Heart right ventricle (tissue), 16 donors: ENCODE results near the gene PEAR1. TPM values are rescaled to one million over a fixed set of nuclear protein-coding genes. Genes with fewer than 3 reads are reported as not detected.
"Not testable (repeated sequence)": the region's sequence is repeated elsewhere in the genome, so short reads cannot be mapped to it uniquely, and the experiment has no call there.

Experiments
- ATAC-seq, 8 donors: fragments of 200-7000 bp; cut with Tn5 transposase; one replicate each; pipeline ENCODE4 v1.9.1; 2020; ENCODE audit warnings: mild to moderate bottlenecking in 8 of 8, moderate library complexity in 8 of 8, moderate number of reproducible peaks in 1 of 8
- DNase-seq, 2 donors: peaks; one replicate each; pipeline ENCODE4 v3.0.0-alpha.2; 2020
- H3K27ac ChIP-seq, 10 donors: fragments of 200-600 bp; sonication (generic) in 2 of 10; one replicate each; pipeline versions ENCODE4 v1.5.0 to v1.8.0; 2020 to 2022; ENCODE audit warnings: mild to moderate bottlenecking in 3 of 10
- H3K27me3 ChIP-seq, 7 donors: fragments of 200-600 bp; one replicate each; pipeline ENCODE4 v1.8.0; 2021 to 2022; ENCODE audit warnings: mild to moderate bottlenecking in 2 of 7
- H3K36me3 ChIP-seq, 9 donors: fragments of 200-600 bp; sonication (generic) in 1 of 9; one replicate each; pipeline versions ENCODE4 v1.5.0 to v1.8.0; 2020 to 2022; ENCODE audit warnings: mild to moderate bottlenecking in 2 of 9
- H3K4me1 ChIP-seq, 9 donors: fragments of 200-600 bp; sonication (generic) in 1 of 9; one replicate each; pipeline versions ENCODE4 v1.5.0 to v1.8.0; 2020 to 2022; ENCODE audit warnings: mild to moderate bottlenecking in 4 of 9
- H3K4me3 ChIP-seq, 10 donors: fragments of 200-600 bp; sonication (generic) in 2 of 10; one replicate each; pipeline versions ENCODE4 v1.5.0 to v1.8.0; 2020 to 2022; ENCODE audit warnings: mild to moderate bottlenecking in 7 of 10, moderate library complexity in 2 of 10
- H3K9me3 ChIP-seq, 11 donors: fragments of 200-600 bp in 10 of 11; sonication (generic) in 2 of 11; one replicate each; pipeline versions ENCODE4 v1.5.0 to v1.8.0; 2013 to 2022; ENCODE audit warnings: mild to moderate bottlenecking in 2 of 11, control low read depth in 1 of 11, moderate library complexity in 1 of 11
- whole genome bisulfite sequencing, 2 donors: extraction: QIAGEN DNeasy Blood & Tissue Kit; methylation state at CpG; one replicate each; pipeline ENCODE4 v1.1.7; 2013; ENCODE audit warnings: inconsistent platforms in 1 of 2; 5-methylcytosine and 5-hydroxymethylcytosine counted together
- intact Hi-C, 10 donors: fragments of 100-400 bp; cut with DNase I; formaldehyde crosslinking; loops; one replicate each; pipeline versions ENCODE4 v1.11.1 to v1.14.2; 2022
- polyA plus RNA-seq, 2 donors: library from polyadenylated mRNA; stranded (reverse); fragments of 200-250 nt; gene quantifications; one replicate each; pipeline ENCODE4 v1.2.3, GENCODE V29; 2013
- total RNA-seq, 10 donors: library from RNA; stranded (reverse); fragmentation: NEBNext Ultra II Directional in 3 of 10; extraction: Animal tissue kit (Norgen Biotek cat#: 25700) in 3 of 10; gene quantifications; one replicate each; pipeline versions ENCODE4 v1.2.1 to v1.2.4, GENCODE V29; 2021 to 2023
- TF ChIP-seq, protein P1 (sequence below), 9 donors: fragments of 200-600 bp; sonication (generic) in 2 of 9; IDR thresholded peaks; one replicate each; pipeline versions ENCODE4 v1.5.0 to v1.8.0; 2021 to 2022; ENCODE audit warnings: antibody characterized with exemption in 9 of 9, mild to moderate bottlenecking in 5 of 9, moderate library complexity in 1 of 9
- donor health status: Arrhythmogenic right ventricular cardiomyopathy.
- donor health status: ischemic (EF 13 %, LVEDD 7.1; RV severe dilation, severe dysfunction).
- donor health status: healthy with polysubstance abuse.
- donor health status: DM: no; HTN: yes; CAD: no.
- donor health status: DM: no; HTN: no; CAD: no.
- donor health status: ischemic (EF 25% LVEDD 6.9; RV normal size, moderate dysfunction).
- donor health status: ischemic (EF 25% LVEDD 5.7; RV mildly dilated, moderate dysfunction).
- donor health status: healthy.
- donor health status: DM: yes; HTN: yes; CAD: no.
- donor health status: Ischemic cardiomyopathy.
- donor health status: ischemic (EF 35%, LVEDD 5.7; RV mildly dilated, moderate dysfunction).
- donor health status: nonischemic (EF 11% LVEDD 7.7; RV severe dilation, severe dysfunction).
- donor health status: DM: yes; HTN: yes; CAD: no.
- donor health status: PGD.
- donor health status: ischemic (EF 29% LVEDD 5.4; RV normal size, mild dysfunction).
- donor health status: nonischemic (EF 23%, LVEDD 6.1; RV moderate dilation, normal function).

Gene PEAR1
- total and polyA plus RNA-seq, 12 donors, result 3.8 to 13.7 (median 7.1) TPM

DNA sequence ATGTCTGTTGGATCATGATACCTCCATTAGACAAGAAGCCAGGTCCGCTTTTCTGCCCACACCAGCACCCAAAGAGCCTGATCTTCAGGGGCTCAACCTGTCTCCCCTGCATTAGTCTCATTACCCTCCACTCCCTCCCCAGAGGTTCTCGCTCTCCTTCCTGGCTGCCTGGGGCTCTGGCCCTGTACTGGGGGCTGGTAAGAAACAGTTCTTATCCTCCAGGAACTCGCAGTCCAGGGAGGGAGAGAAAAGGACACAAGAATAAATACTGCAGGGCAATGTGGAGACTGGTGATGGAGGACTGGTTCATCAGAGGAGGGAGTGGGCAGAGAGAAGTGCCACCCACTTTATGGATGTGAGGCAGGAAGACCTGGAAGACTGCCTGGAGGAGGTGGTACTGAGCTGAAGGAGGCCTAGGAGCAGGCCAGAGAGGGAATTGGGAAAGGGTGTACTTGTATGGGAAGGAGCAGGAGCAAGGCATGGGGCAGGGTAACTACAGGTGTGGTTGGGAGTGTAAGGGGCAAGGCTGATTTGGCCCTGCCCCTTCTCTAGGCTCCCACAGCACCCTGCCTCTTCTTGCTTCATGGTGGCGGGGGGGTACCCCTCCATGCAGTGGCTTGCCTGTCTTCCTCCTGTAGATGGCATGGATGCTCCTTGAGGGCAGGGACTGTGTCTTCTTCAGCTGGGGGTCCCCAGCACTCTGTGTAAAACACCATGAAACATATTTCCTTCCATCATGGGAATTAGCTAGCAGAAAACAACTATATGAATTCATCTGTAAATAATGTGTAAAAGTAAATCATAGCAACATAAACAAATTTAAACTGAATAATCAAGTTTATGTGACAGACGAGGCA is 31.9 kb downstream of the PEAR1 start:
- ATAC-seq (no peak), DNase-seq (no peak)
- Histone ChIP-seq H3K9me3 (no peaks in the 10 kb centered on the region), H3K36me3 (no peaks in the 10 kb centered on the region), H3K27ac (no peak overlapping the region), H3K27me3 (peaks cover 27 to 97% (median 86%) of the 10 kb centered on the region in 7 donors), H3K4me3 (no peak overlapping the region), H3K4me1 (peaks cover 14 to 35% (median 28%) of the 10 kb centered on the region in 9 donors)
- 83 to 85% methylated on average over 5 of the region's 5 CpGs for WGBS, 2 donors
- TF ChIP-seq, protein P1, sequence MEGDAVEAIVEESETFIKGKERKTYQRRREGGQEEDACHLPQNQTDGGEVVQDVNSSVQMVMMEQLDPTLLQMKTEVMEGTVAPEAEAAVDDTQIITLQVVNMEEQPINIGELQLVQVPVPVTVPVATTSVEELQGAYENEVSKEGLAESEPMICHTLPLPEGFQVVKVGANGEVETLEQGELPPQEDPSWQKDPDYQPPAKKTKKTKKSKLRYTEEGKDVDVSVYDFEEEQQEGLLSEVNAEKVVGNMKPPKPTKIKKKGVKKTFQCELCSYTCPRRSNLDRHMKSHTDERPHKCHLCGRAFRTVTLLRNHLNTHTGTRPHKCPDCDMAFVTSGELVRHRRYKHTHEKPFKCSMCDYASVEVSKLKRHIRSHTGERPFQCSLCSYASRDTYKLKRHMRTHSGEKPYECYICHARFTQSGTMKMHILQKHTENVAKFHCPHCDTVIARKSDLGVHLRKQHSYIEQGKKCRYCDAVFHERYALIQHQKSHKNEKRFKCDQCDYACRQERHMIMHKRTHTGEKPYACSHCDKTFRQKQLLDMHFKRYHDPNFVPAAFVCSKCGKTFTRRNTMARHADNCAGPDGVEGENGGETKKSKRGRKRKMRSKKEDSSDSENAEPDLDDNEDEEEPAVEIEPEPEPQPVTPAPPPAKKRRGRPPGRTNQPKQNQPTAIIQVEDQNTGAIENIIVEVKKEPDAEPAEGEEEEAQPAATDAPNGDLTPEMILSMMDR (IDR thresholded peaks at IDR 0.05), result no peak
- intact Hi-C loops, result loop anchor here in 6 of 10 donors (5.0 to 10.0 kb wide), 9 partner anchors 33 to 241 kb away; partner anchors contain the start of genes ISG20L2 (in 1 of the 6), METTL25B (in 1 of the 6) and PEAR1 (in 1 of the 6)

DNA sequence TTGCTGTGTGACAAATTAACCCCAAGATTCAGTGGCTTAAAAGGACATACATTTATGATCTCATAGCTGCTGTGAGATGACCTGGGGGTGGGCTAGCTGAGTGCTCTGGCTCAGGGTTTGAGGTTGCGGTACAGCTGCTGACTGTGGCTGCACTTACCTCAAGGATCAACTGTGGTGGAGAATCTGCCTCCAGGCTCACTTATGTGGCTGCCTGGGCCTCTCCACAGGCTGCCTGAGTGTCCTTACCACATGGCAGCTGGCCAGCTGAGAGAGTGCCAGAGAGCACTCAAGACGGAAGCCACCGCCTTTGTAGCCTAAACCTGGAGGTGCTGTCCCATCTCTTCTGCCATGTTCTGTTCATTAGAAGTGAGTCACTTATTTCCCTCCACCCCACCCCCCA is 32.7 kb downstream of the PEAR1 start:
- no peaks in the 10 kb centered on the region for H3K36me3 ChIP-seq
- H3K4me3 ChIP-seq, result no peak overlapping the region
- H3K27me3 ChIP-seq, result peaks cover 27 to 89% (median 78%) of the 10 kb centered on the region in 7 donors
- TF ChIP-seq, protein P1 (IDR thresholded peaks at IDR 0.05), result no peak
- ATAC-seq (no peak), DNase-seq (peak in 1 of 2 donors; percentile 64)
- no peak overlapping the region for H3K27ac ChIP-seq
- 33 to 38% methylated on average over 3 of the region's 3 CpGs for WGBS, 2 donors
- intact Hi-C loops, result loop anchor here in 6 of 10 donors (5.0 to 10.0 kb wide), 9 partner anchors 34 to 241 kb away; partner anchors contain the start of genes ISG20L2 (in 1 of the 6), METTL25B (in 1 of the 6) and PEAR1 (in 1 of the 6)
- no peaks in the 10 kb centered on the region for H3K9me3 ChIP-seq
- H3K4me1 ChIP-seq, result peaks cover 10 to 32% (median 25%) of the 10 kb centered on the region in 9 donors

DNA sequence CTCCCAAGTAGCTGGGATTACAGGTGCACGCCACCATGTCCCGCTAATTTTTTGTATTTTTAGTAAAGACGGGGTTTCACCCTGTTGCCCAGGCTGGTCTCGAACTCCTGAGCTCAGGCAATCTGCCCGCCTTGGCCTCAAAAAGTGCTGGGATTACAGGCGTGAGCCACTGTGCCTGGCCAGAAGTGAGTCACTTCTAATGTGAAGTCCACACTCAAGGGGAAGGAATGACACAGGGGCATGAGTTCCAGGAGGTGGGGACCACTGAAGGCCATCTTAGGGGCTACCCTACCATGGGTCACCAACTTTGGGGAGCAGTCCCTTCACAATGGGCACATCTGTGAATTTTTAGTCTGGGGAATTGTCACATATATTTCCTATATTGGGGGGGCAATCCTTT is 33.2 kb downstream of the PEAR1 start:
- not testable (repeated sequence) for DNase-seq, H3K9me3 ChIP-seq, ATAC-seq, H3K4me3 ChIP-seq, H3K27ac ChIP-seq, H3K36me3 ChIP-seq
- H3K27me3 ChIP-seq, result peaks cover 27 to 85% (median 74%) of the 10 kb centered on the region in 7 donors
- intact Hi-C loops, result loop anchor here in 6 of 10 donors (5.0 to 10.0 kb wide), 9 partner anchors 34 to 242 kb away; partner anchors contain the start of genes ISG20L2 (in 1 of the 6), METTL25B (in 1 of the 6) and PEAR1 (in 1 of the 6)
- H3K4me1 ChIP-seq, result peaks cover 10 to 35% (median 29%) of the 10 kb centered on the region in 9 donors
- 85 to 88% methylated on average over 6 of the region's 6 CpGs for WGBS, 2 donors

DNA sequence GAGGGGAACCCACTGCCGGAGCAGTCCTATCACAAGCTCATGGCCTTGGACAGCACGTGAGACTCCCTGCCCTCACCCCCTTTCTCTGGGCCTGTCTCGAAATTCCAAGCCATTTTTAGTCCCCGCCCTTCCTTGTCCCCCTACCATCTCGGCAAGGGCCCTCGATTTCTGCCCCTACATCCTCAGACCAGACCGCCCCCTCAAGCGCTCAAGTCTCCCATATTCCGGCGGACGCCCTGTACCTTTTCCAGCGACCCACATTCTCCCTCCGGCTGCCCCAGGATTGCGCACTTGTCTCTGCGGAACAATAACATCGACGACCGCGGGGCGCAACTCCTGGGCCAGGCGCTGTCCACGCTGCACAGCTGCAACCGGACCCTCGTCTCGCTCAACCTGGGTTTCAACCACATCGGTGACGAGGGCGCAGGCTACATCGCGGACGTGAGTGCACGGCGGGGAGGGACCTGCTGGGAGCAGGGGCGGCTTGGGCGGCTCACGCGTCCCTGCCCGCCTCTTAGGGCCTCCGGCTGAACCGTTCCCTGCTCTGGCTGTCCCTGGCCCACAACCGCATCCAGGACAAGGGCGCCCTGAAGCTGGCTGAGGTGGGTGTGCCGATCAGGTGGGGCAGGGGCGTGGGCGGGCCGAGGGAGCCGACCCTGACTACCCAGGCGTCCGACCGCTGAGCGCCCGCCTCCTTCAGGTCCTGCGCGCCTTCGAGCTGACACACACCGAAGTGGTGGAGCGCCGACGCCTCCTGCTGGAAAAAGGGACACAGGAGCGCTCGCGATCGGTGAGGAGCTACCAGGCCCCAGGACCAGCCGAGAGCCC is 33.9 kb downstream of the PEAR1 start:
- no peaks in the 10 kb centered on the region for H3K36me3 ChIP-seq
- H3K4me3 ChIP-seq, result peak overlapping the region in 9 of 10 donors; percentile 14 to 48 (median 37)
- peaks cover 10 to 38% (median 32%) of the 10 kb centered on the region in 9 donors for H3K4me1 ChIP-seq
- DNase-seq (peak; percentile 60 to 76), ATAC-seq (peak; percentile 53 to 77 (median 70))
- peaks cover 23 to 78% (median 67%) of the 10 kb centered on the region in 7 donors for H3K27me3 ChIP-seq
- TF ChIP-seq, protein P1 (IDR thresholded peaks at IDR 0.05), result peak; percentile 29 to 81 (median 63)
- H3K27ac ChIP-seq, result no peak overlapping the region
- intact Hi-C loops, result loop anchor here in 6 of 10 donors (5.0 to 10.0 kb wide), 9 partner anchors 35 to 243 kb away; partner anchors contain the start of genes ISG20L2 (in 1 of the 6), METTL25B (in 1 of the 6) and PEAR1 (in 1 of the 6)
- WGBS, 2 donors, result 5 to 7% methylated on average over 63 to 64 of the region's 64 CpGs
- no peaks in the 10 kb centered on the region for H3K9me3 ChIP-seq
